Measurements from ENCODE around the gene TANGO2.
A peak's percentile ranks its signal among the peaks of the same experiment; 100 is the strongest.

TANGO2 gene

DNA sequence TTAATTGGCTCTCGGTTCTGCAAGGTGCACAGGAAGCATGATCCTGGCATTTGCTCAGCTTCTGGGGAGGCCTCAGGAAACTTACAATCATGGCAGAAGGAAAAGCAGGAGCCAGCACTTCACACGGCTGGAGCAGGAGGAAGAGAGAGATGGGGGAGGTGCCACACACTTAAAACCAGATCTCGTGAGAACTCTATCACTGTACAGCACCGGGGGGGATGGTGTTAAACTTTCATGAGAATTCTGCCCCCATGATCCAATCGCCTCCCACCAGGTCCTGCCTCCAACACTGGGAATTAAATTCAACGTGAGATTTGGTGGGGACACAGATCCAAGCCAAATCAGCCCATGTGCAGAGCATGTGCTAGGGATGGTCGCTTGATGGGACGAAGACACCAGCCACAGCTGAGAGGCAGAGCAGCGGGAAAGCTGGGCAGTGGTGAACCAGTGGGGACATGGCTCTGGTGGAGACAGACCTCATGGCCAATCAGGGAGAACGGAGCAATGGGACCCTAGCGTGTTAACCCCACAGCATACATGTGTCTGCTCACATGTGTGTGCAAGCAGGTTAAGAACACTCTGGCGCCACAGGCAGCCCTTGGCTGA is 6.2 kb downstream of the TANGO2 start:
- no peak for DNase-seq (ENCODE audit: low read depth)

DNA sequence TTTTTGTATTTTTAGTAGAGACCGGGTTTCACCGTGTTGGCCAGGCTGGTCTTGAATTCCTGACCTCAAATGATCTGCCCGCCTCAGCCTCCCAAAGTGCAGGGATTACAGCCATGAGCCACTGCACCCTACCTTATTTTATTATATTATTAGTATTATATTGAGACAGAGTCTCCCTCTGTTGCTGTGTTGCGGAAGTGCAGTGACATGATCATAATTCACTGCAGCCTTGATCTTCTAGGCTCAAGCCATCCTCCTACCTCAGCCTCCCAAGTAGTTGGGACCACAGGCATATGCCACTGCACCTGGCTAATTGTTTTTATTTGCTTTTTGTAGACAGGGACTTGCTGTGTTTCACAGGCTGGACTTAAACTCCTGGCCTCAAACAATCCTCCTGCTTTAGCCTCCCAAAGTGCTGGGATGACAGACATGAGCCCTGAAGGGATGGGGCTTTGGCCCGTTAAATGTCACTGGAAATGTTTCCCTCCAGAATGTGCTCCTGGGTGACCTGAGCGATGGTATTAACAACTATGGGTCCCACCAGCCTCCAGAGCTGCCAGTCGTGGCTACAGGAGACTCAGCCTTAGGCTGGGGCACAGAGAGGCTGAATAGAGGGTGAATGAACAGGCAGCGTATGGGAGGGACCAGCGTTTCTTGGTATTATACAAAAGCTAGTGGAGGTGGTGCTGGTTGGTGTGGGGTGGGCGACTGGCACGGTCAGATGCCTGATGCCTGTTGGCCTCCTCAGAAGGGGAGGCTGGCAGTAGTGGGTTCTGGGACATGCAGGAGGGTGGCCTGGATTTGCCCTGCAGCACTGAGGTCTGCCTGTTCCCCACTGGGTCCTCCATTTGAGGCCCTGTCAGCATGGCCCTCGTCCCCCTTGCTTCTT is 7.3 kb downstream of the TANGO2 start:
- no peak for DNase-seq (ENCODE audit: low read depth)

DNA sequence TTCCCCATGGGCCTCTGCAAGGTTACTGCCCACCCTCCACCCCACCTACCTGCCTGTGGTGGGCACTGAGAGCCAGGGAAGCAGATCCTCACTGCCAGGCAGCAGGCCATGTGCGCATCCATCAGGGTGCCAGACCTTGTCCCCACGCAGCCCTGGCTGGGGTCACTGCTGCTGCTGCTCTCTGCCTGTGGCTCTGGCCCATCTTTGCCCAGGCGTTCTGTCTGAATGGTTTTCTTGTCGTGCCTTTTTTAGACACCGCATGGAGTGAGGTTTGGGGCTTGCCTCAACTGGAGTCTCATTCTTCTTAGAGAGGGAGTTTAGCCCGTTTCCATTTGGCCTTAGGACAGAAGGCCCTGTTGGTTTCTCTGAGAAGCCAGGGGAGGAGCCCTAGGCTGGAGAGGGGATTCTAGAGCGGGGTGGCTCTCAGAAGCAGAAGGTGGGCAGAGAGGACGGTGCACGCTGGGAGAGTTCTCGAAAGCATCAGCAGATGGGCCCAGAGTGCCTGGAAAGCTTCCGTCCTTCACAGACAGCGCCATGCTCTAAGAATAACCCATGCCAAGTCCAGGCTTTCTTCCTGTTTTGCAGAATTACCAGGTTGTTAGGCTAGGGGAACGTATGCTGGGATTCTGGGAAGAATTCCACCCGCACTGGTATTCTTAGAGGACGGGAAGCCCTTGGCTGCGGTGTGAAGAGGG is 8.1 kb downstream of the TANGO2 start:
- no peak for DNase-seq (ENCODE audit: low read depth)

DNA sequence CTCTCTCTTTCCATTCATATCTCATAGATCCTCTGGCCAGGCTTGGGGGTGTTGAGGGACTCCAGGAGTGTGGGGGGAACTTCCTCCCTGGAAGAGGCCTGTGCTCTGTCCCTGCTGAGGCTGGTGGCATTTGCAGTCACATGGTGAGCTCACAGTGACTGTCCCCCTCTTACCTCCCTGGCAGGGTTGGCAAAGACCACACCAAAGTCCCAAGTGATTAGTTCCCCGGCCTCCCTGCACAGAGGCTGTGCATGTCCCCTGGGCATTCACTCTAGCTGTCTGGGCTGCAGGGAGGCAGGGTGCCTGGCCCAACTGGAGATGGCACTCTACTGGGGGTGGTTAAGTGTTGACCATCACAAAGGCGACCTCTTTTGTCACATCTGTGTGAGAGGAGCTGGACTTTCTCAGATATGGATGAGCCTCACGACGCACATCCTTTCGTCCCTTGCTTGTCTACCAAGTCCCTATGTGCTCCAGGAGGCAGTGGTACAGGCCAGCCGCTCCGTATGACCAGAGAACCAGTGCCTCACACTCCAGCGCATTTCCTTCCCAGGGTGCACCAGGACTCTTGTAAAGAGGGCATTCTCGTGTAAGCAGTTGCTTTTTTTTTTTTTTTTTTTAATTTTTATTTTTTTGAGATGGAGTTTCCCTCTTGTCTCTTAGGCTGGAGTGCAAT is 8.8 kb downstream of the TANGO2 start:
- no peak for DNase-seq (ENCODE audit: low read depth)

DNA sequence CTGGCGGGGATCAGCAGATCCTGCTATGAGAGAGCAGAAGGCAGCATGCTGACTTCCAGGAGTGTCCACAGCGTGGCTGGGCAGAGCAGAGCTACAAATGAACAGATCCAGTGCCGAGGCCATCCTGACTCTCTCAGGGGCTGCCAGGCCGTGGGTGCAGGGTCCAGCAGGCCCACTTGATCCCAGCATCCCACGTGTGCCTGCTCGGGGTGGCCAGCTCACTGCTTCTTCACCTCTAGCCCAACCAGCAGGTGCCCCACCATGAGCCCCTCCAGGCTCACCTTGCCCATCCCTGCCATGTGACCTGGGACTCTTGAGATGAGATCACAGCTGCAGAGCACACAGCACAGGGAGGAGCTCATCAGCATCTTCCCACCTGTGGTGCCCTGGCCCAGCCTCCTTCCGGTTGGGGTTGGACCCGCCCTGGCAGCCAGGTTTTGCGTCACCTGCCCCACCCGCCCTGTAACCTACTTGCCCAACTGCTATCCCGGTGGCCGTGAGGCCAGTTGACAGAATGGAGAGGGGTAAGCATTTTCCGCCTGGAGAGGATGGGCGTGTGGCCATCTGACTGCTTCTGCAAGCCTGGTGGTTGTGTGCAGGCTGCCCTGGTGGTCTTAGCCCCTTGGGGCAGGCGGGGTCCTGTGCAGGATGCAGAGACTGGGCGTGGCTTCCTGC is 11.0 kb downstream of the TANGO2 start:
- DNase-seq (ENCODE audit: low read depth): peak; percentile 34

DNA sequence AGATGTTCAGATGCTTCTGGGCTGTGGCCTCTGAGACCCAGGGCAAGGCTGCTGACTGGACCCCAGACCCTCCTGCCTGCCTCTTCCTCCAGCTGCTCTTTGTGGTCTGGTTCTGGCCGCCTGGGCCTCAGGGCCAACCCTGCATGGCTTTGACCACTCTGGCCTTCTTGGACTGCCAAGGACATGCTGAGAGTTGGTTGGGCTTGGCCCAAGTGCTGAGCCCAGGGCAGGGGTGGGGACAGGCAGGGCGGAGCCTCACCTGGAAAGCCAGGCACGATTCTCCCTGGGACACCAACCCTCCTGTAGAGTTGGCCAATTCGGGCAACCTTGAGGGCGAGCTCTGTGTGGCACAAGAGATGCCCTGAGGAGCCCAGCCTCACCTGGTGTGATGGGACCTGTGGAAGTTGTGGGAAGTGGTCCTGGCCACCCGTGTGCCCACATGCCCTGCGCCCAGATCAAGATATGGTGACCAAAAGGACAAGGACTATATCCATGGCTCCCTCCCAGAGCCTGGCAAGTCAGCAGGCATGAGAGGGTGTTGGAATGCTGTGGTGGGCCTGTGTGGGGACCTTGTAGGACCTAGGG is 11.6 kb downstream of the TANGO2 start:
- DNase-seq (ENCODE audit: low read depth): no peak

DNA sequence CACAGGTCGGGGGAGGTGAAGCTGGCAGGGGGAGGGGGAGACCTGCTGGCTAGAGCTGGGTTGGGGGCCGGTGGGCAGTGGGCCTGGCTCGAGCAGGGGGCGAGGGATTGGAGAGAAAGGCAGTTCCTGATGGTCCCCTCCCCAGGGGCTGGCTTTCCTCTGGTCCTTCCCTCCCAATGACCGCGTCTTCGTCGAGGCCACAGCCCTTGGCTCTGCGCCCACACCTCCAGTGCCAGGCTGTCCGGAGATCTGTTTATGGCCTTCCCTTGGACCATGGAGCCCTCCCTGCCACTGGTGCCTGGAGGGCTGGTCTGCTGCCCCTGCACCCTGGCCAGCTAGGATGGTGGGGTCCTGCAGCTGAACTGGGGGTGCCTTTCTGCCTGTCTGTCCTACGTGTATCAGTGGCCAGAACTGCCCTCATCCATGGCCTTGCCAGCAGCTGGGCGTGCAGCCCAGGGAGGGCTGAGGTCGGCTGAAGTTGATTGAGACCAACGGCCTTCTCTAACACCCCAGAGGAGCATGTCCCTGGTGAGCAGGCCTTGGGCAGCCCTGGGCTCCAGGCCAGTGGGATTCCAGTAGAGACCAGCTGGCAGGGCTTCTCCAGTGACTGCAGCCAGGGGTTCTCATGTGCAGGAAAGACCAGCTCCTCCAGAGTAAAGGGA is 12.3 kb downstream of the TANGO2 start:
- no peak for DNase-seq (ENCODE audit: low read depth)

DNA sequence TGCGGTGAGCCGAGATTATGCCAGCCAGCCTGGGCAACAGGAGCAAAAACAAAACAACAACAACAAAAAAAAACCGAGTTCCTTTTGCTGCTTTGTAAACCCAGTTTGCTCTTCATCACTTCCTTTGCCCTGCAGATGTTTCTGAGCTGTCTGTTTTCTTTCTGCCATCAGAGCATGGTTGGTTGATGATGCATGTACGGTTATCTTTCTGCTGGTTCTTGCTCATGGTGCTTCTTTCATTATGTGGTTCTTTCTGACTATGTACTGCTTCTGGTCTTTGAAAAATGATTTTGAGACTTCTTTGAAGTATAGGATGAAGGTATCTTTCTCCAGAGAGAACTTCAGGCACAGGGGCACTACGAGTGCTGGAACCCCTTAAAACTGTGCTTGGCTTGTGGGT is 13.2 kb downstream of the TANGO2 start:
- no peak for DNase-seq (ENCODE audit: low read depth)

DNA sequence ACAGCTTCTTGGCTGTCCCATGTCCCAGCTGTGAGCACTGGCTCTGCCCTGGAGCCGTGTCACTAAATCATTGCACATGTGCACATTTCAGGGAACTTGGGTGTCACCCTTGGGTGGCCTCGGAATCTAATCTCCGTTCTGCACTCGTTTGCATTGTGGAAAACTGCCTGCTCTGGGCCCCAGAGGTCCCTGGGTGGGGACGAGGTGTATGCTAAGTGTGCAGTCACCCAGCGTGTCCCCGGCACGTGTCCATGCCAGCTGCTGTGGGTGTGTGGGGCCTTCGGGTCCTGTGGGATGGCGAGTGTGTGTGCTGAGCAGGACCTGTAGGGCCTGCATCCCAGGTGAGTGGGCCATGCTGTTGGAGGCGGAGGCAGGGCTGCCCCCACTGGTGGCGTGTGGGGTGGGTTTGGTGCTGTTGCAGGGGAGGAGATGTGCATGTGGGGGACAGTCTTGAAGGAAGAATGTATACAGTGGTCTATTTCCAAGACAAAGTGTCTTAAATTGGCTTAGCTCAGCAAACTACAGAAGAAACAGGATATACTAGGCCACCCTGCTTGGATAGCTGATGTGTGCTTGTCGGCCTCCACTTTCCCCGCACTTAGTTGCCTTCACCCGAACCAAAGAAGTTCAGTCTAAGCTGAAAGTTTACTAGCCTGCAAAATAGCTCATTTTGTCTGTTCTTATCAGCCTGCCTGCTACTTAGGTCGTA is 14.6 kb downstream of the TANGO2 start:
- no peak for DNase-seq (ENCODE audit: low read depth)

DNA sequence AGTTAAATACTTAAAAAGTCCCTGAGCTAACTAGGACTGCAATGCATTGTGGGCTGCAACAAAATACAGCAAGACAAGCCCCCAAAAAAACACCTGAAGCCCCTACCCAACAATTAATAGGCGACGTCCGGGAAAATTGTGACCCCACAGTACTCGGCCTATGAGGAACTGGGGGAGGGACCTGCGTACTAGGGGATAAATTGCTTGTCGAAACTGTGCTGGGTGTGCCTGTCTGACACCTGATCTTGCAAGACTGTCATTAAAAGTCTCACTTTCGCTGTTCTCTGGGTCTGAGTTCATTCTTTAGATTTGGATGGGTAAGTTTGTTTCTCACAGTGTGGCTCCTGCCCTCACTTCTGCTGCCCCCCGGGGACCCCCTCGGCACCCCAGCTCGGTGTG is 15.2 kb downstream of the TANGO2 start:
- DNase-seq (ENCODE audit: low read depth): no peak

DNA sequence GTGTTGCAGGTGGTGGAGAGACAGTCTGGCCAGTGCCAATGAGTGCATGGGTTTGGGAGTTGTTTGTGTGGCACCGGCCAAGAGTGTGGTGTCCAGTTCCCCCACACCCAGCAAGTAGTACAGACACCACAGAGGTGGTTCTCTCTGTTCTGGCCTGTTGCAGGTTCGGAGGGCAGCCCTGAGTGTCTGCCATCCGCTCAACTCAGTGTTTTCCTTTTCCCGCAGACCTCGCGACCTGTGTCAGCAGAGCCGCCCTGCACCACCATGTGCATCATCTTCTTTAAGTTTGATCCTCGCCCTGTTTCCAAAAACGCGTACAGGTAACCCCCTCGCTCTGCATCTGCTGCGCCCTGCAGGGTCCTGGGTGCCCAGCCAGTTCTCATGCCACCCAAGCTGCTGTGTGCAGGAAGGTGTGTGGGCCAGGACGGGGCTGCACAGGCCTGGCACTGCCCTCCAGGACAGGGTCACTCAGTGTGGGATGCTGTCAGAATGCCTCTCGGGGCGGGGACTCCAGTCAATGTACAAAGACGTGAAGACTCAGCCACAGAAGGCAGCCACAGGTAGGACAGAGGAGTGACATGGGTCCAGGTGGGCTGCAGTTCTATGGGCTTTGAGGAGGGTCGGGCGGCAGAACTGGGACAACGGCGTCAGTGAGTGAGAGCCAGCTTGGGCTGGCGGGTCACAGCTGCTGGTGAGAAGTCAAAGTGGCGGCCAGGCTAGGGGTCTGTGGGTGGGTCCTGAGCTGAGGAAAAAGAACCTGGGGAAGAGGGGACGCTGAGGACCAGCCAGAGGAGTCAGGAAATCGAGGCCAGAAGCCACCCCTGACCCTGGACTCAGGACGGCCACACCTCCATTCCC is 15.9 kb downstream of the TANGO2 start:
- DNase-seq (ENCODE audit: low read depth): no peak

DNA sequence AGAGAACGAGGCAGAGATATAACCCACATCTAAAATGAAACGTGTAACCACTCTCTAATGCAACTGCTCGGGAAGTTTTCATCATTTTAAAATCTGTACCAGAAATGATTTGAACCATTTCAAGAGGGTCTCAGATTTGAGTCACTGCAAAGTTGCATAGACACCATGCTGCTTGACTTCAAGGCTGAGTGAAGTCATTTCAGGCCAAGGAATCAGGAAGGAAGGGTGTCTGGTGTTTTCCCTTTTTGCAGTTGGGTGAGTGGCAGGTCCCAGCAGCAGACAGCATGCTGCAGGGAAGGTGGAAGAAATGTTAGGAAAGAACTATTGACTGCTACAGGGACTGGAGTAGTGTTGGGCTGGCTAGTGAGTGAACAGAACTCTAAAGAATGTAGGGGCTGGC is 16.5 kb downstream of the TANGO2 start:
- DNase-seq (ENCODE audit: low read depth): no peak

DNA sequence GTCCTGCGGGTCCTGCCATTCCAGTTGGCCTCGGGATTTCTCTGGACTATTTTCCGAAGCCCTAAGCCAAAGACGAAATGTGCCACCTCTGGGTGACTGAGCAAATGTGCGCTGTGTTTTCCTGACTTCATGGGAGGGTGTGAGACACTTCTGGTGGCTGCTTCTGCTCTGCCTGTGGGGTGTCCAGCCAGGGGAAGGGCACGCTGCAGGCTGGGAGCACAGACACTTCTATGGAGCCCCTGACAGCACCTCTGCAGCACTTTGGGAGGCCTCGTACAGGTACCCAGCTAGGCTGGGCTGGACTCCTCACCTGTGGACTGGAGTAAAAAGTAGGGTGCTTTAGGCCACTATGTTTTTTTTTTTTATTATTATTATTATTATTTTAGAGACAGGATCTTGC is 17.7 kb downstream of the TANGO2 start:
- no peak for DNase-seq (ENCODE audit: low read depth)

DNA sequence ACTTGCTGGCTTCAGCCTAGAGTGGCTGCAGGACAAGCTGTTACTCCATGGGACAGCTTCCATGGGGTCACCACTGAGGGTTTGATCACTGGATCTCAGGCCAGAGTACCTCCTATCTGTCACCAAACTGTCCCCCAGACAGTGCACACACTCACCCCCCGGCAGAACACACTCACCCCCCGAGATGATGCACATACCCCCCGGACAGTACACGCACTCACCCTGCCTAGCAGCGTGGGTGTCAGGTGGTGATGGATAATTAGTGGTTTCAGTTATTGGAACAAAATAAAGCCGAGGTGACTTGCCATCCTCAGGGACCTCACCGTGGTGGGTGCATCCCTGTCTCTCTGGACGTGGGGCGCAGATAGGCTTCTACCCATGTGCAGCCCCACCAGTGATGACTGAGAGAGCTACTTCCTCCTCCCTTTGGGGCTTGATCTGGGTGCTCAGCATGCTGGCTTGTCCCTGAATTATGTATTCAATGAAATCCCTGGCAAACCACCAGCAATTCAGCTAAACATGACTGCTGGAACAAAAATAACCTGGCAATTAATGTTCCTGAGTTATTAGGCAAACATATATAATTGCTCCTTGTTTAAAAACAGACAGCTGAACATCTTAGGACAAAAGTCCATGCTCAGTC is 18.9 kb downstream of the TANGO2 start:
- no peak for DNase-seq (ENCODE audit: low read depth)

DNA sequence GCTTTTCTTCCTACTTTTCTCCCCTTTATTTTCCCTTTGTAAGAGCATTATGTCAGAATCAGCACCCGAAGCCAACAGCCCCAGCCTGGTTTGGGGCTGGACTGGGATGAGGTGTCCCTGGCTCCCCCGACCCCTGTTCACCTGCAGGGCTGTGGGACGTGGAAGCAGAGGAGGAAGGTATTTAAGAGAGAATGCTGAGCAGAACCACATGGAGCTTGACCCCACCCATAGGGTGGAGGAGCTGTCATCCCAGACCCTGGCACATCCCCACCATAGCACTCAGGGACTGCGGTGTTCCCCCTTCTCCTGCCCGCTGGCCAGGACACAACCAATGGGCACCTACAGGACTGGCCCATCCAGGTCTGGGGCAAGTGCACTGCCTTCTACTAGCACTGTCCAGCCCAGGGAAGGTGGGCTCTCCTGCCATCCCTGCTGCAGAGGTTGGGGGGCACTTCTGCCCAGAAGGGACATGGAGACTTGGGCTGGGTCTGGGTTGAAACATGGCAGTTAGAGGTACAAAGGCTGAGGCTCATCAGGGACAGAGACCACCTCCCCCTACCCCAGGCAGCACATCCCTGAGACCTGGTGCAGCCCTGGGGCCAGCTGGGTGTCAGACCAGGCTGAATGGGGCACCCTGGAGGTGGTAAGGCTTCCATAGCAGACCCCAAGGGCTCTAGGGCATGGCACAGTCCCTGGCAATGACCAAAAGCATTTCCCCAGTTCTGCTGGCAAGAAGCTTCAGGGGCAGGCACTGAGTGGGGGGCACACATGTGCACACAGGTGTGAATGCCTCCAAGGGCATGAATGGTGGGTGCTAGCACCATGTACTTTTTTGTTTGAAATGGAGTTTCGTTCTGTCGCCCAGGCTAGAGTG is 19.7 kb downstream of the TANGO2 start:
- no peak for DNase-seq (ENCODE audit: low read depth)

DNA sequence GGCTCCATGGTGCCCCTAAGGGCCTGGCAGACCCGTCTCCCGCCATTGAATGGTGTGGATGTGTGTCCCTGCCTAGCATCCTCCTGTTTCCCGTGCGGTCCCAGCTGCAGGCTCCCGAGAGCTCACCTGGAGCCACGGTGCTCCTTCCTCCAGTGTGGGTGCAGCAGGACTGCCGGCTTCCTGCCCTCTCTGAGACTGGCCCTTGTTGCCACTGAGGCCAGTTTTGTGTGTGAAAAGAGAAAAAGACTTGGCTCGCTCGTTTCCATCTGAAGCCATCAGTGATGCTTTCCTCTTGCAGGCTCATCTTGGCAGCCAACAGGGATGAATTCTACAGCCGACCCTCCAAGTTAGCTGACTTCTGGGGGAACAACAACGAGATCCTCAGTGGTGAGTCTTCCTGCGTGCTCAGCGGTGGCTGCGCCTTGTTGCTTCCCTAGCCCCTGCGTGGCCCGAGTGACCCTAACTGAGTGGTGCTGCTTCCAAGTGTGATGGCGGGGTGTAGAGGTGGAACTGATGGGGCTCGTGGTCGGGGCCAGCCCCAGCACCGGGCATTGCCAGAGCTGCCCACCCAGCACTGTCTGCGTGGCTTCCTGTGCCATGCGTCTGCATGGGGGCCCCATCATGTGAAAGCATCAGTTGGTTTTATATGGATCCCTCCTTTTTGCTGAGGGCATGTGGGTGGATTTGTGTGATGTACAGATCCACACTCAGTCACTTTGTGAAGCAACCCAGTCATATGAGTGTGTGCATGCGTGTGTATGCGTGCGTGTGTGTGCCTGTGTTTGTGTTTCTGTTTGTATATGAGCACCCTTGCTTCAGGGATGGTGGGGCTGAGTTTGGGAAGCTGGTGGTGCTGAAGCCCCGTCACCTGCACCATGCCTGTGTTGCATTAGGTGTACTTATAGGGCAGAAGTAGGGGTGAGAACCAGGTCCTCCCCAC is 22.4 kb downstream of the TANGO2 start:
- no peak for DNase-seq (ENCODE audit: low read depth)

DNA sequence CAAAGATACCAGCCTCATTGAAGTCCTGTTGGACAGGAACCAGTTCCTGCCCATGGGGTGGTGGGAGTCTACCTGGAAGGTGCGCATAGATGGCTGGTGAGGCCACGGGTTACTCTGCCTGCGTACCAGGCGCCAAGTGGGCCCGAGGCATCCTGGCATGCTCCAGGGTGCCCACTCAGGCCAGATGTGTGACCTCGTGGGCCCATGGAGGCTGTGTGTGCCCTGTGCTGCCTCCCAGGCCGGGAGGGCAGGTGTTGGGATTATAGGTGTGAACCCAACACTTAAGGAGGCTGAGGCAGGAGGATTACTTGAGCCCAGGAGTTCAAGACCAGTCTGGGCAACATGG is 23.1 kb downstream of the TANGO2 start:
- no peak for DNase-seq (ENCODE audit: low read depth)
